HG02571 (cell line): ENCODE measurements around the gene PUDP.

Experiments used
- ATAC-seq: cut with Tn5 transposase; IDR thresholded peaks from one replicate; pipeline ENCODE4 v1.9.1; 2021; ENCODE audit warnings: mild to moderate bottlenecking, moderate library complexity; ENCODE audit not compliant: unreplicated experiment

Gene PUDP

DNA sequence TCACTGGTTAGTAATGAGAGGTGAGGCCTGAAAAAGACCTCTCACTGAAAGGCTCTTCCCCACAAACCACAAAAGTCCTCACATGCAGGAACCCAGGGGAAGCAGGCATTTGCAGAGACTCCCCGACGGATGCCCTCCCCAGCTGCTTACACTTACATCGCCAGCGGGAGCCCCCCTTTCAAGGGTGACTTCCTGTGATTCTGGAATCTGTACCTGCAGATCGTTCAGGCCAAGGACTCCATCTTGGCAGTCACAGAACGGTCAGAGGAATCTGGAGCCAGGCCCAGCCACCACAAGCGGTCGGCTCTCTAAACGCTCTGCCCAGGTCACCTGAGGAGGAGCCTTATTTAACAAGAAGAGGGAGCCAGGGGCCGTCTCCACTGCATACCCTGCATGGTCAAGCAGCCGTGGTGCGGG is 71.7 kb downstream of the PUDP start:
- ATAC-seq, result no peak

DNA sequence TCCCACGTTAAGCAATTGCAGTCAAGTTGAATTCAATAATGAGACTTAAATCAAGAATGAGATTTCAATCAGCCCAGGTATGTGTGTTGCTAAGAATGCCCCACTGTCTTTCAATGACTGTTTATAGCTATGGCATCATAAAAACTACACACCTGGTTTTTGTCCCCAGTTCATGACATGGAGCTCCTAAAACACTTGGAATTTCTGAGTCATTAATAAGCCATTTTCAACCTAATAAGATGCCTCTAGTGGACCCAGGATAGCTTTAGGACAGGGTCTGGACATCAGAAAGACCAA is 73.1 kb downstream of the PUDP start:
- no peak for ATAC-seq

DNA sequence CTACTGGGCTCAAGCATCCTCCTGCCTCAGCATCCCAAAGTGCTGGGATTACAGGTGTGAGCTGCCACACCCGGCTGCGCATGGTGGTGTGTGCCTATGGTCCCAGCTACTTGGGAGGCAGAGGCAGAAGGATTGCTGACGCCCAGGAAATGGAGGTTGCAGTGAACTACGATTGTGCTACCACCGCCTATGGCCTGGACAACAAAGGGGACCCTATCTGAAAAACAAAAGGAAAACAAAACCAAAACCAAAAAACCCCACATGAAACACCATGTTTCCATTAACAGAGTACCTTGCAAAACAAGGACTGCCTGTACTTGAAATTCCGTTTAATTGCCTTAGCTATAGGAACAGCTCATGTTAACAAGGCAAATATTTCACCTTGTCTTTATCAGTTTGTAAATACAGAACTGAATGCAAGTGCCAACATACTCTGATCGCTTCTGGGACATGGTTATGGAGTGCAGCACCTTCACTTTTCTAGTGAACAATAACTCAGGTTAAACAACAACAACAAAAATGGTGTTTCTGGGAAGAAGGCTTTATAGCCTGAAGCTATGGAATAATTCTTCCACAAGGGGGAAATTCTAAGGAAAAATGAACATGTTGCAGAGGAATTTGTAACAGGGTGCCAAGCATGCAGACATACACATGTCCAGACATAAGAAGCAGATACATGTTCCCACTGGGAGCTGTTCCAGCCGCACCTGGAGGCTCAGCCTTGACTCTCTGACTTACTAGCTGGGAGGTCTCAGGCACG is 73.6 kb downstream of the PUDP start:
- ATAC-seq, result no peak

DNA sequence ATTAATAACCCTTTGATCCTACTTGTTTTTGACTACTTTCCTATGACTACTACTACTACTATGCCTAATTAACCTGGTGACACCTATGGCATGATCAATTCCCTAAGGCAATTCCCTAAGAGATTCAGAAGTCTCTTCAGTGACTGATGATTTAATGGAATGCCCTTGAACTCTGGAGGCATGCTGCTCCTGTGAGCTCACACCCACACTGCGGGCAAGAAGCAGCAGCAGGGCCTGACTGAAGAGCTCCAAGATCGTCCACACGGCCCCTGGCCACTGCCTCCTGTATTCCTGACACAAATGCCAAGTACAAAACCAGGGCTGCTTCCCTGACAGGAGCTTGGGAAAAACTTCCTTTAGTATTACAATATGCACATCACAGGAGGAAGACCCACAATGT is 74.6 kb downstream of the PUDP start:
- ATAC-seq, result no peak

DNA sequence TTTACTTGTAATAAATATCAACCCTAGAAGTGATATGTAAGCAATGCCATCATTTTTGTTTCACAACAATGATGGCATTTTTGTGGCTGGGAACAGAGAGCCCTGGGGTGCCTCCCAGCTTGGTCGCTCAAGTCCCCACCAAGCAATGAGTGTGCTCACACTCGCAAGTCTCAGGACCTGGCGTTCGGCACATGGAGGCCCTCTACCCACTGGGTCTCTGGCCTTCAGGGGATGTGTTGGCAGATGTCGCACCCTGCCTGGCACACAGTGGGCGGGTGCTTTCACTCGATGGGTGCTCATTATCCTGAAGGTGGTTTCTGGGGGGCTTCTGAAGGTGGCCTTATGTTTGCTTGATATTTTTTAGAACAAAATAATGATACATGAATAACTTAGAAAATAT is 75.1 kb downstream of the PUDP start:
- ATAC-seq, result no peak

DNA sequence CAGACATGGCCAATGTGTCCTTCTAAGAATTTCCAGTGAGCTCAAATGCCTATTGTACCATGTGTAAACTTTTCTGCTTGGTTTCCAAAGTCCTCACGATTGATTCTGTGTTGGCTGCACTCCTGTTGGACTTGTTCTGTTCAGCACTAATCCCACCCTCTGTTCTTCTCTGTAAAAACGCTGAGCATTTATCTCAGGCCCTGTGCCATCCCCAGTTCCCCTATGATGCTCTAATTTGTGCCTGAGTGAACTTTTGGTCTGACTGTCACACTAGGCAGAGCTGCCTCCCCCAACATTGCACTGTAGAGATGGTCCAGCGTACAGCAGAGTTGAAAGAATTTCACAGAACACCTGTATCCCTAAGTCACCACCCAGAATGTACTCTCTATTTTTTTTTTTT is 76.6 kb downstream of the PUDP start:
- no peak for ATAC-seq

DNA sequence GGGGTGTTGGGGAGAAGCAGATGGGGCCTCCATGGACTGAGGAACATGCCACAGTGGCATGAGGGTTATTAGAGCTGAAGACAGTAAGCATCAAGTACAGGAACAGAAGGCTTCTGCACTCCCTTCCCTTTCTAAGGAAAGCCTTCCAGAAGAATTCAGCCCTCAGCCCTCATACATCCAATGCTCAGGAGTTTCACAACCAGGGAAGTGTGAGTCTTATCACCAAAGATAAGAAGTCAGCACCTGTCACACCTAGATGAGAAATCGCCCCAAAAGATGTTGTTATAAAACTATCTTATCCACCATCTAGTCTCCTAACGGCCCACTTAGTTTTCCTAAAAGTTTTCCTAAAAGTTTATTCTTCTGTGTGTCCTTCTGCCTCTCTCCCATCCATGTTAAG is 78.4 kb downstream of the PUDP start:
- no peak for ATAC-seq

DNA sequence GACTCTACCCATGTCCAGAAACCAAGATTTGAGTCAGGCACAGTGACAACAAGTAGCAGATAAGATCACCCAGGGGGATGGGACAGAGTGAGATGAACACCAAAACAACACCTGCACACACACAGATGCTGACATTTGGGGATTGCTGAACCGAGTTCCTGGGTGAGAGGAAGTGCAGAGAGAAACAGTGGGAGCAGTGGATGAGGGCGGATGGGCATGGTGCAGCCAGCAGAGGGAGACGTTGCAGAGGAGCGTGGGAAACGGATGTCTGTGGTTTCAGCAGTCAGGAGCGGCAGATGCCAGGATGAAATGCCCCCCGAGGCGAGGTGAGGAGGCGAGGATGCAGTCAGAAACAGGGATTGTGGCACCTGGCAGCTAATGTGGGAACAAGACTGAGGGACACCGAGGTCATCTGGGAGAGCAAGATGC is 79.0 kb downstream of the PUDP start:
- no peak for ATAC-seq

DNA sequence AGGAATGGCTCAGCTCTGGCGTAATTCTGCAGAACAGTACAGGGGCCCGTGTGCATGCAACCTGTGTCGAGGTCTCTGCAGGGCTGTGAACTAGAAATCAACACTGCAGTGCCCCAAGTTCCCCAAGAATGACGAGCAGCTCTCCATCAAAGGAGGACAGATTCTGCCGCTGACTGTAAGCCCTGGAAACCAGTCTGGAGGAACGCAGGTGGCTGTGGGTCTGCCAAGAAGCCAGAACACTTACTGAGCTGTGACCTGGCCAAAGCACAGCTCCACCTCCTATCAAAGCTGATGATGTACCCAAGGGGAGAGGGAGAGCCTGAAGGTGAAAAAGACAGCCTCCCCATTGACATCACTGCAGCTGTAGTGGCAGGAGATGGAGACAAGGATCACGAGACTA is 80.7 kb downstream of the PUDP start:
- no peak for ATAC-seq

DNA sequence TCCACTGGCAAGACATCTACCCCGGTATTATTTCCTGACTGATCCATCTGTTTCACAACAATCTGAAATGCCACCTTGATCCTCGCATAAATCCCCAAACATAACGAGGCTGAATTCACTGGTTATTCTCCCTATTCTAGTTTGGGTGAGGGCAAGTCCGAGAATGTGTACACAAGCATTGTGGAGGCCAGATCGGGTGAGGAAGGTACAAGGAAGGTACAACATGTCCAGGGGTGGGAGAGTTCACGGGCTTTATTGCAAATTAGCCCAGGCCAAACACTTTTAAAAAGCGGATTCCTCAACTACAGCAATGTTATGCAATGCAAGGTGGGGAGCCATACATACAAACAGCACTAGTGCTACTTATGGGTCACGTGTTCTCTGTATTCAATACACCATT is 82.5 kb downstream of the PUDP start:
- no peak for ATAC-seq

DNA sequence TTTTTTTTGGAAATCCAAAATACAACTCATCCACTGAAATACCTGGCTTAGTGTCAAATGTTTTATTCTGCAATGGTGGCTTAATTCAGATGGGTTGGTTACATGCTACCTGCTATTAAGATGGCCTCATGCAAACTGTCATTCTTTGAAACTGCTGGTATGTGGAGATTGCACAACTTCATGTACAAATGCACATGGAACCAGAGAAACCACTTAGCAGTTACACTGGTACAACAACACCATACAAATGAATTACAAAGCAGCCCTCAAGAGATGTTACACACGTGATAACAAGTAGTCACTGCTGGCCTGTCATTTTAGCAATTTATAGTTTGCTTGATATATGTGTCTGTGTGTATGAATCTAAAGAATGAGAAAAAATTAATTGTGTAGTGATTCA is 85.0 kb downstream of the PUDP start:
- no peak for ATAC-seq

DNA sequence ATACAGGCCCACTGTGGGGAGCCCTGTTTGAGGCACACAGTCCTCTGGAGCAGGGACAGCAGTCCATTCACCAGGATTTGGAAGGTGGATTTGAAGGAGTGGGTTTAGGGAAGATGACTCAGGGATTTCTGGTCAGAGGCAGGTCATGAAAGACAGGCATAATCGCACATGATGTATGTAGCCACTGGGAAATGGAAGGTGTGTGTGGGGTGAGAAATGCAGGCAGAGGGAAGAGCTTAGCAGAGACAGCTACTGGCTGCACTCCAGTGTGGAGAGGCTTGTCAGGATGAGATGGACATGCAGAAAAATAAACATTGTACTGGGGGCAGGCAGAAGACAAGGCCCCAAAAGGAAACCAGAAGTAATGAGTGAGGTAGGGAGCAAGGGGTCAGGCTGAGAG is 85.7 kb downstream of the PUDP start:
- no peak for ATAC-seq

DNA sequence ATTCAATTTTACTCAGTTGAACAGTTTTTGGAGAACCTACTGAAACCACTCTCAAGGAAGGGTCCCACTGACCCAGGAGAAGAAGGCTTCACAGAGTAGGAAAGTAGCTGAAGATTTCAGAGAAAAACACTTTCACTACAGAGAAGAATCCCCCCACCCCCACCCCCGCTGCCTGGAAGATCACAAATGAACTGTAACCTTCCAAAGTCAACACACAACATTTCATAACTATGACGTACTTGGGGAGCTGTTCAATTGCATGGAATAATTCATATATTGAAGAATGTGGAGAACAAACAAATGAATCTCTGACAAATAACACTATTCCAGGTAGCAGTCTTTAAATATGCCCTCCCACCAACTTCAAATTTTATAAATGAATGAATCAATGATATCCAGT is 86.5 kb downstream of the PUDP start:
- no peak for ATAC-seq

DNA sequence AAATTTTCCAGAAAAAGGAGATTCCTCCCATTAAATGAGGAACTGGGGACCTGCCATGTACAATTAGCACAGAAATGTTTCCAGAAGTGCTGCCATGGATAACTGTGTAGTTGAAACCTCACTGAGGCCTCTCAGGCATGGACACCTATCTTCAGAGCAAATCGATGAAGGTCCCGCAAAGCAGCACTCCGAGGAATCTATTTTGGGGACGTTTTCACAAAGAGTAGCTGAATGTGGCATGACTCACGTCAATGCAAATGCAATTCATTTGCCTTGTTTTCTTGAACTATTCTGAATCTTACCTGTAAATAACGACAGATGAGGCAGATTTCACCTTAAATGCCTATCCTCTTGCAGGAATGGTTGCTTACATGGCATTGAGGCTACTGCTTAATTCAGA is 87.5 kb downstream of the PUDP start:
- no peak for ATAC-seq

DNA sequence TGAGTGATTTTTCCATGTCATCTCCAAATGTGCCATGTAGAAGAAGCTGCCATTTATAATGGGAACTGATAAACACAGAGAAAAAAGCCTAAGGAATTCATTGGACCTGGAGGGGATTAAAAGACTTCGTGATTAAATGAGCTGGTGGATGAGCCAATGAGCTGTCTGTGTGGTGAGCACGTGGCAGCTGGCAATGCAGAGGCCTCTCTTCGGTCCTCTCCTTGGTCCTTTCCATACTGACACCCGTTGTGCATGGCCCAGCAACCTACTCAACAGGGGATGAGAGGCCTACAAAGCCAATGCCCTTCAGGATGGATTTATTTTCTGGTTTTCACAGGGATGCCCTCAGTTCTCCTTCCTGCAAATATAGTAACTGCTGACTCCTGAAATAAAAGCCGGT is 88.1 kb downstream of the PUDP start:
- no peak for ATAC-seq

DNA sequence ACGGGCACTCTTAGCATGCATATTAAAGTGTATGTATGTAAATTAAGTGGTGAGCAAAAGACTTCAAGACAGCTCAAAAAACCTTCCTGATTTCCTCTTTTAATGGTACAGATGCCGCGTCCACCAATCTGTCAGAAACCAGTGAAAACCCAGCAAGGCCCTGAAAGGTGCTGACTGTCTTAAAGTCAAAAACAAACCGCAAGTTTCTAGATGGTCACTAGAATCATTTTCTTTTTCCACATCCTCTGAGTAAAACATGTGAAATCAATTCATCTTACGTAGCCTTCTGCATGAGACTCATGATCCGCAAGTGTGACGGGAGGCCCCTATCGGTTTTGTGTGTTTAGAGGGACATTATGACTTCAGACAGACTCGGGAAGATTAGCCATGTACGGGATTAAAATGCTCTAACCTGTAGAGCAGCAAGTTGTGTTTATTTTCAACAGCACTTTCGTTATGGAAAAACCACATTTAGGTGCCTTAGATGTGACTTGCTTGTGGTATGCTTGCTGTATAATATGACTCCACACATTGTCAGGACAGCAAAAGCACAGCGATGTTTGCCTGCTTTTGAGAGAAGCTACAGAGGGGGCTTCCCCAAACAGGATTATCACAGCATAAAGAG is 88.6 kb downstream of the PUDP start:
- peak; percentile 94 for ATAC-seq

DNA sequence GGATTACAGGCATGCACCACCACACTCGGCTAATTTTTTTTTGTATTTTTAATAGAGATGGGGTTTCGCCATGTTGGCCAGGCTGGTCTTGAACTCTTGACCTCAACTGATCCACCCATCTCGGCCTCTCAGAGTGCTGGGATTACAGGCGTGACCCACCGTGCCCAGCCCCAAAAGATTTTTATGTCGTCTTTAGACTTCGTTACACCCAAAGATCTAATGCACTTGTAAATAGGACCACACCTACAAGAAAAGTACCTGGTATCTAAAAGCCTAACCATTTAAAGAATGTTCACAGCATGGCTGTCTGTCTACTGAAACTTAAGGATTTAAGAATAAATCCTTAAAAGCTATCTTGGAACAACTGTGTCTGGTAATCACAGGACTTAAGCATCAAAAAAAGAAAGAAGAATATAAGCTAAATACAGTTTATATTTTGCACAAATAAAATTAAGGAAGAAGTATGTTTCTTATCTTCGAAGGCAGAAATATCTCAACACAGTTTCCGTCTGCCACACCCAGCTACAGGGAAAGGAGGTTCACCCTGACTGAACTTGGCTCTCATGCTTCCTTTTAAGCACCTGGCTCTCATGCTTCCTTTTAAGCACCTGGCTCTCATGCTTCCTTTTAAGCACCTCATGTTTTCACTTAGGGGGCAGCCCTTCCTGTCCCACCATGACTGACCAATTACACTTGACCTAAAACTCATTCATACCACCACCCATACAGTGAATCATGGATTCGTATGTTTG is 92.4 kb downstream of the PUDP start:
- no peak for ATAC-seq

DNA sequence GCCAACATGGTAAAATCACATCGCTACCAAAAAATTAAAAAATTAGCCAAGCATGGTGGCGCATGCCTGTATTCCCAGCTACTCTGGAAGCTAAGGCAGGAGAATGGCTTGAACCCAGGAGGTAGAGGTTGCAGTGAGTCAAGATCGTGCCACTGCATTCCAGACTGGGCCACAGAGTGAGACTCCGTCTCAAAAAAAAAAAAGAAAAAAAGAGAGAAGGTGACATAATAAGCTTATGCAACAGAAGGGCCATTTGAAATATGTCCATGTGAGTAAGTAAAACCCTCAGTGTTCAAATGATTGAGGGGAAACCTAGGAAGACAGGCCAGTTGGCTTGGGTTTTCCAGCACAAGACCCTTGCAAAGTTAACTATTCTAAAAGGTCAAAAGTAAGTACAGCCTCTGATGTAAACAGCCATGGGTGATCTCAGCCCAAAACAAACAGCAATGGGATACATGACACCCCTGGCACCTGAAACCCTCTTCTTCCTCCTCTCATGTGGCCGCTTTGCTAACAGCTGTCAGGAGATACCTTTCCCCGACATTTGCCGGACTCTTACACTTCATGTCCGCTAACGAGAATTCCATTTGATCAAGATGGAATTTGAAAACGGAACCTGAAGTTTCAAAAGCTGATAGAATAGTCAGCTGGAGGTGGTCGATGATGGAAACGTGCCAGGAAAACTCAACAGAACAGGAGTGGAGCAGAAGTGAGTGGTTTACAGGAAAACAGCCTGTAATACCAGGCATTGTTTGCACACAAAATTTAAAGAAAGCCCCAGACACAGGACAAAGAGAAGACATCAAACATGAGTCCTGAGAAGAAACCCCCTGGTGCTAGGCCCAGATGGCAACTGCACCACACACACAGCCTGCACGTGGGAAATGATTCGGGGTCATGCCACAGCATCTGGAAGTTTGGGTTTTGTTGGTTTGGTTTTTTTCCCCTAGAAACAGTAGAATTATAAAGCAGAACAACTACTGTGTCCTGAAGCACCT is 93.4 kb downstream of the PUDP start:
- no peak for ATAC-seq

DNA sequence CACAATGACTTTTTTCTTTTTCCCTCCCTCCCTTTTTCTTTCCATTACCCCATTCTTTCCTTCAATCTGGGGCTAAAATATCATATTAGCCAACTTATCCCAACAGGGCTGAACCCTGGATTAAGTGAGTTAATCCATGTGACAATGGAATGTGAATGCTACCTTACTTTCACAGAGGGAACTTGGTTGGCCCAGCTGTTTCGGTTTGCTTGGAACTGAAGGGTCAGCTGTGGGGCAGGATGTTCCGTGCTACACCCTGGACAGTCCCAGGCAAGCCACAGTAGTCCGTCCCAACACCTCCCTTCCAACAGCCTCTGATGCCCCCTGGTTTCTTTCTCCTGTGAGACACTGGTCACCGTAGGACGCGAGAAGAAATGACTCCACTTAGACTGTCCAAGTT is 95.4 kb downstream of the PUDP start:
- ATAC-seq, result no peak

DNA sequence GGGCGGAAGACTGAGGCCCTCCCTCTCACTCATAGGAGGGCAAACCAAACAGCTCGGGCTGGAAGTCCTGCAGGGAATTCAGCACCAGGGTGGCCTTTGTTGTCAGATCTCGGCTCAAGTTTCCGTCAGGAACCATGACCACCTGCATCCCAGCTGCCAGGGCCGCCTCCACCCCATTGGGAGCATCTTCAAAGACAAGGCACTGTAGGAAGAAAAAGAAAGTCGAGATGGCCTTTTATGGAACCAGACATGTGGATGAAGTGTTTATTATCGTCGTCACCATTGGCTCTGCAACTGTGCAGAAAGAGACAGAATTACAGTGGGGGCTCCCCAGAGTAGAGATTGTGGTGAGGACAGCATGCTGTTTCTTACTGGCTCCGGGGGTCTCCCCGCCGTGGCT is 97.7 kb downstream of the PUDP start:
- ATAC-seq, result no peak

DNA sequence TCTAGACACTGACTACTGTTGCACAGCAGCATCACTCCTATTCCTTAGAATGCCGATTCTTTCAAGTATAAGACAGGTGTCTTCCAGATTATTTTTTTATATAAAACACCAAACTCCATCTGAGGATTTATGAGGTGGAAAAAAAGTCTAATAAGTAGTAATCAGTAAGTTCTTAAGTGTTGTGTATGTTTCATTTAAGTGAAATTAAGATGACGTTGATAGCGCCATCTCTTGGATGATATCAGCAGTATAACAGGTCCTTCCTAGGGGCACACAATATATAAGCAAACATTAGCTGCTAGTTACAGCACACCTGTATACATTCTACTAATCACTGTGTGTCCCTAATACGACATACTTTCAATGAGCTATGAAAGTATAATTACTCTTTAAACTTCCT is 100.0 kb downstream of the PUDP start:
- ATAC-seq, result no peak
